ACC112 (cell line): ENCODE data around the gene KCNK5.

Experiments used
- H2AFZ ChIP-seq: fragments of 200-600 bp; sonication (generic); one replicate; pipeline ENCODE4 v1.6.0; 2017; ENCODE audit warnings: antibody characterized with exemption, low read length; ENCODE audit not compliant: unreplicated experiment
- H3K27ac ChIP-seq: fragments of 200-600 bp; sonication (generic); 2 replicates; pipeline ENCODE4 v1.5.1; 2014; ENCODE audit warnings: low read depth, mild to moderate bottlenecking, antibody characterized with exemption, low read length, moderate library complexity
- H3K27me3 ChIP-seq: fragments of 200-600 bp; sonication (generic); 2 replicates; pipeline ENCODE4 v1.6.1; 2014; ENCODE audit warnings: mild to moderate bottlenecking, antibody characterized with exemption, low read length, moderate library complexity, mixed read lengths; ENCODE audit not compliant: insufficient read depth
- H3K36me3 ChIP-seq: fragments of 200-600 bp; sonication (generic); 2 replicates; pipeline ENCODE4 v1.6.1; 2016; ENCODE audit warnings: mild to moderate bottlenecking, antibody characterized with exemption, low read length, moderate library complexity, mixed read lengths; ENCODE audit not compliant: insufficient read depth
- H3K4me1 ChIP-seq: fragments of 200-600 bp; sonication (generic); one replicate; pipeline ENCODE4 v1.6.1; 2016; ENCODE audit warnings: low read length, mixed read lengths; ENCODE audit not compliant: insufficient read depth, unreplicated experiment, control insufficient read depth
- H3K4me3 ChIP-seq: fragments of 200-600 bp; sonication (generic); 2 replicates; pipeline ENCODE4 v1.5.1; 2014; ENCODE audit warnings: mild to moderate bottlenecking, low read depth, low read length
- H3K79me2 ChIP-seq: fragments of 200-600 bp; sonication (generic); one replicate; pipeline ENCODE4 v1.6.0; 2016; ENCODE audit warnings: low read length; ENCODE audit not compliant: control insufficient read depth, unreplicated experiment, insufficient read depth

Gene KCNK5

DNA sequence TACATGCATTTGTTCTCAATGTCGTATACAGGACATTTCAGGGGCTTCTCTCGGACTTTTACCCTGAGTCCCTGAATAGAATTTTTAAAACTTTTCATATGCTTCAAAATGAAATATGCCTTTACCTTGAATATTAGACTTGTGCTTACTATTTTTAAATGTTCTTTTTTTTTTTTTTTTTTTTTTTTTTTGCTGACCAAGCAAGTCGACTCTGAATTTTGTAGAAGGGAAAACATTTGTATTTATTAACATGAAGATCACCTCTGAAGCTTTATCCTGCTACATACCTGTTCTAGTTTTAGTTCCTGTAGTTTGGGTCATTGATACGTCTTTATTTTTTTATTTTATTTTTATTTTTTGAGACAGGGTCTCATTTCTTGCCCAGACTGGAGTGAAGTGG, 74.6 kb downstream of the KCNK5 start:
- Histone ChIP-seq H3K27me3 (peaks cover 45% of the 10 kb centered on the region), H2AFZ (no peak overlapping the region), H3K27ac (no peak overlapping the region), H3K79me2 (no peaks in the 10 kb centered on the region), H3K4me1 (no peaks in the 10 kb centered on the region), H3K4me3 (no peak overlapping the region), H3K36me3 (no peaks in the 10 kb centered on the region)

DNA sequence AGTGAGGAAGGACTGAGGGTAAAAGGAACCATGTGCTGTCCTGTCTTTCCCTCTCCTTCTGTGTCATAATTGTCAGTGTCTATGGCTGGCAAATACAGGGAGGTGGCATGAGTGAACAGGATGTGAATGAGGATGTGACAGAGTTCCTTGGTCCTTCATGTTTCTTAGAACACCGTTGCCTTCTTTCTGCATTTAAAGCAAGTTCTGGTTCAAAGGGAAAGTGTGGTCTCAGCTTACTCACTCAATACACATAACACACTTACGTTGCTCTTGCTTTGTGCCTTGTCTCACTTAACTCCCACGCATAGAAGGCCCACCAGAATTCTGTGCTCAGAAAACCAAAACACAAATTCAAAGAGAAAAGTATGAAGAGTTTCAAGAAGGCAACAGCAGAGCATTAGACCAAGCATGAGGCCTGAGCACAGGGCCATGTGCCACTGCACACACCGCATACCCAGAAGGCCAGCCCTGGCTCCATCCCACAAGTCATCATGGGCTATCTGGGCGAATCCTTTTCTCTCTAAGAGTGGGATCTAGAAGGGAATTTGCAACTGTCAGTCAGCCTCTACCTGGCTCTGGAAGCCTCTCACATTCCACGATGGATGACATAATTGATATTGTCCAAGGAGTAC, 75.4 kb downstream of the KCNK5 start:
- no peak overlapping the region for H2AFZ ChIP-seq
- no peaks in the 10 kb centered on the region for H3K4me1 ChIP-seq
- H3K4me3 ChIP-seq, result no peak overlapping the region
- no peak overlapping the region for H3K27ac ChIP-seq
- peaks cover 53% of the 10 kb centered on the region for H3K27me3 ChIP-seq
- H3K36me3 ChIP-seq, result no peaks in the 10 kb centered on the region
- no peaks in the 10 kb centered on the region for H3K79me2 ChIP-seq

DNA sequence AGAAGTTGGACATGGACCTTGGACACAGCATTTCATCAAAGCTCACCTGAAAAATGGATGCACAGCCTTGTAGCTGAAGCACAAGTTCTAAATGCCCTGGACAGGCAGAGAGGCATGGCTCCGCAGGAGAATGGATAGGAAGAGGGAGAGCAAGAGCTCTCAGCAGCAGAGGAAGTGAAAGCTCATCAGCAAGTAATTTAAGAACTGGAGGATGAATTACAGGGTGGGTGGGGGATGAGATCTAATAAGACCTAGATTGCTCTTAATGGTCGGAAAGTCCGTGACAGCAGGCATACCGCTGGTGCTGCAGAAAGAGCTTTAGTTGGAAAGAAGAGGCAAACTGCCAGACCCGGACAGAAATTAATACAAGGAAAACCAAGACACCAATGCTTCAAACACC, 77.0 kb downstream of the KCNK5 start:
- peaks cover 58% of the 10 kb centered on the region for H3K27me3 ChIP-seq
- H3K36me3 ChIP-seq, result no peaks in the 10 kb centered on the region
- H3K27ac ChIP-seq, result no peak overlapping the region
- H2AFZ ChIP-seq, result no peak overlapping the region
- no peaks in the 10 kb centered on the region for H3K4me1 ChIP-seq
- H3K4me3 ChIP-seq, result no peak overlapping the region
- H3K79me2 ChIP-seq, result no peaks in the 10 kb centered on the region

DNA sequence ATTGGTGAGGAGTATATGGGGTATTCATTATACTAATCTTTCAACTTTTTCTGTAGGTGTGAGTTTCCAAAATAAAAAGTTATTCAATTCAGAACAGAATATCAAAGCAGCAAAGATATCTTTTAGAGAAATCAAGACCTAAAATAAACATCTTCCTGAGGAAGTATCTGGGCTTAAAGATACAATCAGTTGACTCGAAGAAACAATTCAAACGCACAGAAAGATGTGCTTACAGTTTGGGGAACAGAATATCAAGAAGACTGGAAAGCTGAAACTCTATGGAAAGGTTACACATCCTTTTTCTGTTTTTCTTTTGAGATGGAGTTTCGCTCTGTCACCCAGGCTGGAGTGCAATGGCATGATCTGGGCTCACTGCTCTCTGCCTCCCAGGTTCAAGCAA, 78.1 kb downstream of the KCNK5 start:
- H3K27ac ChIP-seq, result no peak overlapping the region
- no peak overlapping the region for H3K4me3 ChIP-seq
- H3K4me1 ChIP-seq, result no peaks in the 10 kb centered on the region
- H3K27me3 ChIP-seq, result peaks cover 53% of the 10 kb centered on the region
- no peaks in the 10 kb centered on the region for H3K79me2 ChIP-seq
- no peak overlapping the region for H2AFZ ChIP-seq
- no peaks in the 10 kb centered on the region for H3K36me3 ChIP-seq

DNA sequence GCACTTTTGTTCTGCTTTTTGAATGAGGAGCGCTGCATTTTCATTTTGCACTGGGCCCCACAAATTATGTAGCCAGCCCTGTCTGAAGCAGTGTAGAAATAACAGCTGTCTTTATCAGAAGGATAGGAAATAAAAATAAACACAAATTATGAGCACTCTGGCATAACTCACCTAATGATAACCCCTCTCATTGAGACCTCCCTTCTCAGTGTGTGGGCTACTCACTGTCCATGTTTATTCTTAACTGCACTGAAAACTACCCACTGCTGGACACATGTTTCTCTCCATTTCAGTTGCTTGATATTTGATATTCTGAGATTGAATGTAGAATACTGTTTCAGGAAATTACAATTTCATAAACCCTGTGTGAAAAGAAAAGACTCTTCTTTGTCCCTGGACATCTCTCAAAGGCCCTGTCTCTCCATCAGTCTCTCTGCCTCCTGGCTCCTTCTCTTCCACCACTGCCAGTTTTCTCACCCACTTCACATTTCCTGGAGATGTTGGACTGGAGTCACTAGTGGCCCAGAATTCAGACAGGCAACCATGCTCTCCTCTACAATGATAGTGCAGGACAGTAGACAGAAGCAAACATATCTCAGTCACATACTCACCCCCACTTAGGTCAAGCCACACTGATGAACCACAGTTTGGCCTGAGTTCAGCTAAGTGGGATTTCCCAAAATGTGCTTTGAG, 84.6 kb downstream of the KCNK5 start:
- no peak overlapping the region for H3K4me3 ChIP-seq
- H3K36me3 ChIP-seq, result no peaks in the 10 kb centered on the region
- H3K27ac ChIP-seq, result no peak overlapping the region
- peaks cover 61% of the 10 kb centered on the region; the same call in 1 of the 2 replicates for H3K27me3 ChIP-seq
- H3K79me2 ChIP-seq, result no peaks in the 10 kb centered on the region
- no peak overlapping the region for H2AFZ ChIP-seq
- H3K4me1 ChIP-seq, result no peaks in the 10 kb centered on the region

DNA sequence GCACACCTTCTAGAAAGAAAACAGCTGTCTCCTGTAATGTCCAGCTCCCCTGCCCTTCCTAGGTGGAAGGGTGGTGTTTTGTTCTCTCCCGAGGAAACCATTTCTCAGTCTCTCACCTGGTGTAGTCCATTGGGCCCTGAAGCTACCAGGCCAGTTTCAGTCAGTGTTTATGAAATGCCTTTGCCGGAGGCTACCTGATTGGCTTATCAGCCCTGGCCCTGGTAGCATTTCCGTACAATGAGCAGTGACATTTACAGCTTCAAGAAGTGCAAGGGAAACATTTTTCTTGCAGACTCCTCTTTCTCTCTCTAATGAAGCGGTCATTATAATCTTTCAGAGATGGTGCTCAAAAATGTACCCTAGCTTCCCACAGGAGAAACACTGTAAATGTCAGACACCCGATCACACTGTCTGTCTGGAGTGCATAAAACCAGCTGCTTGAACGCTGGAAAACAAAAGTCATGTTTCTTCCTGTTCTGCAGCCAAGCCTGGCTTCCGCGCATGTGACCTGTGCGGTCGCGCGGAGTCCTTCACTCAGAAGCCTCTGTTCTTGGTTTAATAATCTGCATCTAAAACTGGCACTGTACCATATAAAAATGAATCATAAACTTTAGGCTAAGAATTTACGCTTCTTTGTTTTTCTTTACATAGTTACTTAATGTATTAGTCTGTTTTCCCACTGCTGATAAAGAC, 85.9 kb downstream of the KCNK5 start:
- Histone ChIP-seq H3K79me2 (no peaks in the 10 kb centered on the region), H2AFZ (no peak overlapping the region), H3K4me3 (no peak overlapping the region), H3K27me3 (peaks cover 54% of the 10 kb centered on the region; the same call in 1 of the 2 replicates), H3K27ac (no peak overlapping the region), H3K36me3 (no peaks in the 10 kb centered on the region), H3K4me1 (no peaks in the 10 kb centered on the region)

DNA sequence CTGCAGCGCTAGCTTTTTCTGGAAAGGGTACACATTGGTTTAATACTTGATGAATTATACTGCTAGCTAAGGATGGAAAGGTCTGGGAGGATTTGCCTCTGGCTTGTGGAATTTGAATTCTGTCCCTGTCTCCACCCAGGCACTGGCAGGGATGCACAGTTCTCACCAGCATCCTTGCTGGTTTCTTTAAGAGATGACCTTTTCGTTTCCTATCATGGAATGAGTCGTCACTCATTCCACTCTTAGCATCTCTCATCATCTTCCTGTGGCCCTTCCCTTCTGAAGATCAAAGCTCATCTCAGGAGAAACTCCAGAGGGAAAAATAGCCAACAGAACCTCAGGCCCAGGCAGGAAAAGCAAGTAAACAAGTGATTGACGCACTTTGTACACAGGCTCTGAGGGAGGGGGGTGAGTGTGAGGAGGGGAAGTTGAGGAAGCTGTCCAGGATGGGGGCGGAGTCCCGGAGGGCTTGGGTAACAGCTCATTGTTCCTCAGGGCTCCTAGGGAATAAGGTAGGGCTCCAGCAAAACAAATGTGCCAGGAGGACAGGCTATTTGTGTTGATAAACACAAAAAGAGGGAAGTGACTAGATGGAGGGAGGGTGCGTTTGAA, 88.6 kb downstream of the KCNK5 start:
- H2AFZ ChIP-seq, result no peak overlapping the region
- no peaks in the 10 kb centered on the region for H3K36me3 ChIP-seq
- no peaks in the 10 kb centered on the region for H3K79me2 ChIP-seq
- peaks cover 44% of the 10 kb centered on the region; the same call in 1 of the 2 replicates for H3K27me3 ChIP-seq
- no peak overlapping the region for H3K27ac ChIP-seq
- H3K4me3 ChIP-seq, result no peak overlapping the region
- H3K4me1 ChIP-seq, result no peaks in the 10 kb centered on the region
